Peyer's patch (tissue), 4 donors: Measurements from ENCODE around the gene TPRKB. TPM values are rescaled to one million over a fixed set of nuclear protein-coding genes. Genes with fewer than 3 reads are reported as not detected.
"Not testable (repeated sequence)": the region's sequence is repeated elsewhere in the genome, so short reads cannot be mapped to it uniquely, and the experiment has no call there.

Source experiments
- DNase-seq, 3 donors: peaks; one replicate each; pipeline ENCODE4 v3.0.0-alpha.2; 2017 to 2019
- H3K27ac ChIP-seq, 4 donors: fragments of 200-600 bp; sonication (generic); one replicate each; pipeline ENCODE4 v1.5.1; 2016 to 2019
- H3K27me3 ChIP-seq, 2 donors: fragments of 200-600 bp; sonication (generic); one replicate each; pipeline ENCODE4 v1.5.1; 2019
- H3K36me3 ChIP-seq, 3 donors: fragments of 200-600 bp; sonication (generic); one replicate each; pipeline ENCODE4 v1.5.1; 2016 to 2019
- H3K4me1 ChIP-seq, 4 donors: fragments of 200-600 bp; sonication (generic); one replicate each; pipeline ENCODE4 v1.5.1; 2016 to 2019
- H3K4me3 ChIP-seq, 4 donors: fragments of 200-600 bp; sonication (generic); 1 replicate in 3 of 4; 2 replicates in 1 of 4; pipeline ENCODE4 v1.5.1; 2016 to 2019; ENCODE audit warnings: mild to moderate bottlenecking in 1 of 4
- H3K9me3 ChIP-seq, 4 donors: fragments of 200-600 bp; sonication (generic); one replicate each; pipeline ENCODE4 v1.5.1; 2016 to 2019; ENCODE audit warnings: mild to moderate bottlenecking in 1 of 4
- CTCF ChIP-seq, 6 experiments: fragments of 450-650 bp in 4 of 6; fragments of 200-600 bp in 2 of 6; sonication (generic) in 1 of 6; IDR thresholded peaks; one replicate each; pipeline ENCODE4 v1.5.1; 2017 to 2019; ENCODE audit warnings: antibody characterized with exemption in 6 of 6, mild to moderate bottlenecking in 3 of 6, moderate library complexity in 1 of 6
- total RNA-seq, 4 donors: library from RNA; depleted of rRNA; stranded (reverse); fragments of >200 nt; gene quantifications; one replicate each; pipeline ENCODE4 v1.1.0, GENCODE V29; 2016

The TPRKB gene
- total RNA-seq, 4 donors from 2014 or later: 17.3 to 28.5 (median 19.2) TPM

- not testable (repeated sequence) for DNase-seq
Measured at GRCh38 chr2:73684905-73685304, 52.2 kb downstream of the TPRKB start.

DNA sequence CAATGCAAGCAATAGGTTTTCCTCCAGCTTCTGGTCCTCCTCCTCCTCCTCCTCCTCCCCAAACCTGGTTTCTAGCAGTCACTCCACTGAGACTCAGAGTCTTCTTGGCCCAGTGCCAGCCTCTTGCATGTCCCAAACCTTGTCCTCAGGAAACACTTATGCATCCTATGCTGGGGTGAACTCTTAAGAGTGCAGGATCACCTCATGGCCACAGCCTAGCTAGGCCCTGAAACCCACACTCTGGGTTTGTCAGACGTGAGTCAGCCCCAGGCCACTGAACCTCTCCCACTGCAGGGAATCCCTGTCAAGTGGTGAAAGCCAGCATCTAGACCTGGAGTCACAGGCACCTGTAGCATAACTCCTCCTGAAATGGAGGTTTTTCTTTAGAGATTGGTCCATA is 52.8 kb downstream of the TPRKB start:
- H3K9me3 ChIP-seq, H3K27me3 ChIP-seq, H3K27ac ChIP-seq, DNase-seq, H3K36me3 ChIP-seq, H3K4me3 ChIP-seq, H3K4me1 ChIP-seq: not testable (repeated sequence)

More at GRCh38 chr2:73684905-73685304, 52.2 kb downstream of the TPRKB start:
- not testable (repeated sequence) for H3K4me1 ChIP-seq, H3K36me3 ChIP-seq, H3K27ac ChIP-seq, H3K9me3 ChIP-seq, H3K27me3 ChIP-seq, H3K4me3 ChIP-seq
- peak in 1 of 6 experiments; percentile 12 for TF ChIP-seq CTCF (IDR thresholded peaks at IDR 0.05)

- H3K9me3 ChIP-seq, H3K36me3 ChIP-seq, H3K4me3 ChIP-seq, H3K27me3 ChIP-seq, H3K4me1 ChIP-seq, H3K27ac ChIP-seq: not testable (repeated sequence)
- TF ChIP-seq CTCF (IDR thresholded peaks at IDR 0.05): peak in 4 of 6 experiments; percentile 45 to 60 (median 54)
- DNase-seq: peak in 1 of 3 donors; percentile 60
Measured at GRCh38 chr2:73679951-73680571, 57.1 kb downstream of the TPRKB start.

Other genes with a start within 250 kb of the TPRKB start
- 10 to 100 TPM in 1 of 4 donors, 1 to 10 TPM in 2, not detected in 1; 8.5 to 25.4 (median 9.2) TPM for gene NAT8, start 94.9 kb downstream of the TPRKB start, total RNA-seq
- 10 to 100 TPM; 25.6 to 36.3 (median 26.8) TPM for gene DUSP11, start 42.8 kb upstream of the TPRKB start, total RNA-seq
- gene C2orf78, start 46.8 kb upstream of the TPRKB start, total RNA-seq: not detected
- 10 to 100 TPM; 25.4 to 61.9 (median 44.3) TPM for gene STAMBP, start 91.6 kb upstream of the TPRKB start, total RNA-seq
- 100 to 1,000 TPM in 1 of 4 donors, 10 to 100 TPM in 3; 27.5 to 140 (median 40.0) TPM for gene ACTG2, start 155.7 kb upstream of the TPRKB start, total RNA-seq
- 10 to 100 TPM; 24.2 to 44.5 (median 39.7) TPM for gene DGUOK, start 189.5 kb upstream of the TPRKB start, total RNA-seq
- gene TET3, start 247.6 kb upstream of the TPRKB start, total RNA-seq: 10 to 100 TPM; 18.2 to 38.7 (median 27.0) TPM